Heart left ventricle (tissue), 13 donors: Measurements from ENCODE around the gene TOMM7.
"Not testable (repeated sequence)": the region's sequence is repeated elsewhere in the genome, so short reads cannot be mapped to it uniquely, and the experiment has no call there.

Experiments
- POLR2A ChIP-seq, 2 donors: fragments of 450-650 bp; IDR thresholded peaks; one replicate each; pipeline ENCODE4 v1.6.1; 2017; ENCODE audit warnings: antibody characterized with exemption in 2 of 2, mild to moderate bottlenecking in 2 of 2, moderate library complexity in 2 of 2
- TF ChIP-seq, protein P1 (sequence below), 12 donors: fragments of 200-600 bp; sonication (generic) in 4 of 12; IDR thresholded peaks; one replicate each; pipeline versions ENCODE4 v1.5.0 to v1.8.0; 2018 to 2022; ENCODE audit warnings: antibody characterized with exemption in 12 of 12, mild to moderate bottlenecking in 5 of 12
- donor health status: ischemic (EF 13 %, LVEDD 7.1; RV severe dilation, severe dysfunction).
- donor health status: DM: no; HTN: yes; CAD: no.
- donor health status: DM: no; HTN: no; CAD: no.
- donor health status: ischemic (EF 25% LVEDD 6.9; RV normal size, moderate dysfunction).
- donor health status: ischemic (EF 25% LVEDD 5.7; RV mildly dilated, moderate dysfunction).
- donor health status: ischemic (EF 35%, LVEDD 5.7; RV mildly dilated, moderate dysfunction).
- donor health status: nonischemic (EF 11% LVEDD 7.7; RV severe dilation, severe dysfunction).
- donor health status: DM: yes; HTN: yes; CAD: no.
- donor health status: PGD.
- donor health status: ischemic (EF 29% LVEDD 5.4; RV normal size, mild dysfunction).
- donor health status: nonischemic (EF 23%, LVEDD 6.1; RV moderate dilation, normal function).

DNA sequence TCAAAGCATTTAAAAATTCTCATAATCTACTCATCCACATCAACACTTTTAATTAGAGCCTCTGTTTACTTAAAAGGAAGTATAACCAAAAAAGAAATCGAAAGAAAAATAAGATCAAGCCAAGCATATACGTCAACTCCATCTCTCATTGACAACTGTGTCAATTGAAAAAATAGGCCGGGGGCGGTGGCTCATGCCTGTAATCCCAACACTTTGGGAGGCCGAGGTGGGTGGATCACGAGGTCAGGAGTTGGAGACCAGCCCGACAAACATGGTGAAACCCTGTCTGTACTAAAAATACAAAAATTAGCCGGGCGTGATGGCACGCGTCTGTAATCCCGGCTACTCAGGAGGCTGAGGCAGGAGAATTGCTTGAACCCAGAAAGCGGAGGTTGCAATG is 32.0 kb downstream of the TOMM7 start:
- TF ChIP-seq POLR2A (IDR thresholded peaks at IDR 0.05), result not testable (repeated sequence)
- TF ChIP-seq, protein P1, sequence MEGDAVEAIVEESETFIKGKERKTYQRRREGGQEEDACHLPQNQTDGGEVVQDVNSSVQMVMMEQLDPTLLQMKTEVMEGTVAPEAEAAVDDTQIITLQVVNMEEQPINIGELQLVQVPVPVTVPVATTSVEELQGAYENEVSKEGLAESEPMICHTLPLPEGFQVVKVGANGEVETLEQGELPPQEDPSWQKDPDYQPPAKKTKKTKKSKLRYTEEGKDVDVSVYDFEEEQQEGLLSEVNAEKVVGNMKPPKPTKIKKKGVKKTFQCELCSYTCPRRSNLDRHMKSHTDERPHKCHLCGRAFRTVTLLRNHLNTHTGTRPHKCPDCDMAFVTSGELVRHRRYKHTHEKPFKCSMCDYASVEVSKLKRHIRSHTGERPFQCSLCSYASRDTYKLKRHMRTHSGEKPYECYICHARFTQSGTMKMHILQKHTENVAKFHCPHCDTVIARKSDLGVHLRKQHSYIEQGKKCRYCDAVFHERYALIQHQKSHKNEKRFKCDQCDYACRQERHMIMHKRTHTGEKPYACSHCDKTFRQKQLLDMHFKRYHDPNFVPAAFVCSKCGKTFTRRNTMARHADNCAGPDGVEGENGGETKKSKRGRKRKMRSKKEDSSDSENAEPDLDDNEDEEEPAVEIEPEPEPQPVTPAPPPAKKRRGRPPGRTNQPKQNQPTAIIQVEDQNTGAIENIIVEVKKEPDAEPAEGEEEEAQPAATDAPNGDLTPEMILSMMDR (IDR thresholded peaks at IDR 0.05), result not testable (repeated sequence)
